SK-N-SH treated with all-trans-retinoic acid at 6 μM for 48 hours (cell line): ENCODE measurements around the gene ZNF699.

Experiments
- ATAC-seq: fragments of 200-7000 bp; cut with Tn5 transposase; 3 replicates; pipeline ENCODE4 v1.9.1; 2020; ENCODE audit warnings: mild to moderate bottlenecking, moderate library complexity
- ARNTL ChIP-seq: fragments of 450-650 bp; formaldehyde crosslinking; IDR thresholded peaks from 2 replicates; pipeline ENCODE4 v1.5.0; 2020; ENCODE audit warnings: low read depth, mild to moderate bottlenecking, moderate library complexity, borderline replicate concordance
- BACH2 ChIP-seq: fragments of 250-450 bp; sonication (Bioruptor Pico); IDR thresholded peaks from 2 replicates; pipeline ENCODE4 v1.9.0; 2021; ENCODE audit warnings: mild to moderate bottlenecking, borderline replicate concordance
- ESRRG ChIP-seq: fragments of 250-450 bp; sonication (Bioruptor Pico); IDR thresholded peaks from 2 replicates; pipeline ENCODE4 v1.6.1; 2021; ENCODE audit warnings: mild to moderate bottlenecking
- GLIS3 ChIP-seq: fragments of 250-450 bp; sonication (Bioruptor Pico); IDR thresholded peaks from 2 replicates; pipeline ENCODE4 v1.5.0; 2020; ENCODE audit warnings: mild to moderate bottlenecking, moderate library complexity
- ISL1 ChIP-seq: fragments of 250-450 bp; sonication (Bioruptor Pico); IDR thresholded peaks from 2 replicates; pipeline ENCODE4 v2.1.2; 2022; ENCODE audit warnings: mild to moderate bottlenecking, moderate library complexity
- OSR1 ChIP-seq: fragments of 250-450 bp; sonication (Bioruptor Pico); IDR thresholded peaks from 2 replicates; pipeline ENCODE4 v1.8.0; 2022; ENCODE audit warnings: moderate library complexity, mild to moderate bottlenecking, inconsistent platforms
- PPARA ChIP-seq: fragments of 250-450 bp; sonication (Bioruptor Pico); IDR thresholded peaks from 2 replicates; pipeline ENCODE4 v1.5.0; 2020; ENCODE audit warnings: mild to moderate bottlenecking, borderline replicate concordance
- RARB ChIP-seq: fragments of 250-450 bp; sonication (Bioruptor Pico); IDR thresholded peaks from 2 replicates; pipeline ENCODE4 v1.8.0; 2021; ENCODE audit warnings: mild to moderate bottlenecking, moderate library complexity
- SNAI2 ChIP-seq: fragments of 250-450 bp; sonication (Bioruptor Pico); IDR thresholded peaks from 2 replicates; pipeline ENCODE4 v1.5.0; 2020; ENCODE audit warnings: mild to moderate bottlenecking, moderate library complexity
- TCF4 ChIP-seq: fragments of 250-450 bp; sonication (Bioruptor Pico); IDR thresholded peaks from 2 replicates; pipeline ENCODE4 v1.8.0; 2021; ENCODE audit warnings: mild to moderate bottlenecking, moderate library complexity, borderline replicate concordance
- TOX ChIP-seq: fragments of 250-450 bp; sonication (Bioruptor Pico); IDR thresholded peaks from 2 replicates; pipeline ENCODE4 v1.8.0; 2021; ENCODE audit warnings: mild to moderate bottlenecking, moderate library complexity, borderline replicate concordance
- ZC3H10 ChIP-seq: fragments of 250-450 bp; sonication (Bioruptor Pico); IDR thresholded peaks from 2 replicates; pipeline ENCODE4 v1.5.1; 2021; ENCODE audit warnings: mild to moderate bottlenecking, moderate library complexity
- ZFP3 ChIP-seq: fragments of 250-450 bp; sonication (Bioruptor Pico); IDR thresholded peaks from 2 replicates; pipeline ENCODE4 v1.5.0; 2020; ENCODE audit warnings: mild to moderate bottlenecking, moderate library complexity
- ZFP30 ChIP-seq: fragments of 450-650 bp; formaldehyde crosslinking; IDR thresholded peaks from 2 replicates; pipeline ENCODE4 v1.5.0; 2022; ENCODE audit warnings: mild to moderate bottlenecking, moderate library complexity
- ZNF565 ChIP-seq: fragments of 450-650 bp; formaldehyde crosslinking; conservative IDR thresholded peaks from 2 replicates; pipeline ENCODE4 v1.5.0; 2020; ENCODE audit warnings: low read depth, mild to moderate bottlenecking, moderate library complexity
- ZNF70 ChIP-seq: fragments of 450-650 bp; formaldehyde crosslinking; IDR thresholded peaks from 2 replicates; pipeline ENCODE4 v1.5.0; 2020; ENCODE audit warnings: mild to moderate bottlenecking, moderate library complexity
- ZNF8 ChIP-seq: fragments of 450-650 bp; formaldehyde crosslinking; IDR thresholded peaks from 2 replicates; pipeline ENCODE4 v1.5.0; 2020; ENCODE audit warnings: mild to moderate bottlenecking, moderate library complexity
- TF ChIP-seq, protein P1 (sequence below): fragments of 250-450 bp; sonication (Bioruptor Pico); IDR thresholded peaks from 2 replicates; pipeline ENCODE4 v1.5.1; 2020; ENCODE audit warnings: low read depth, mild to moderate bottlenecking, moderate library complexity
- TF ChIP-seq, protein P2 (sequence below): fragments of 250-450 bp; sonication (Bioruptor Pico); IDR thresholded peaks from 2 replicates; pipeline ENCODE4 v1.8.0; 2021; ENCODE audit warnings: low read depth, mild to moderate bottlenecking, moderate library complexity, borderline replicate concordance
- TF ChIP-seq, protein P3 (sequence below): fragments of 250-450 bp; sonication (Bioruptor Pico); IDR thresholded peaks from 2 replicates; pipeline ENCODE4 v1.5.1; 2021; ENCODE audit warnings: mild to moderate bottlenecking, moderate library complexity
- TF ChIP-seq, protein P4 (sequence below): fragments of 250-450 bp; sonication (Bioruptor Pico); IDR thresholded peaks from 2 replicates; pipeline ENCODE4 v1.8.0; 2020; ENCODE audit warnings: mild to moderate bottlenecking, moderate library complexity, borderline replicate concordance

The ZNF699 gene

DNA sequence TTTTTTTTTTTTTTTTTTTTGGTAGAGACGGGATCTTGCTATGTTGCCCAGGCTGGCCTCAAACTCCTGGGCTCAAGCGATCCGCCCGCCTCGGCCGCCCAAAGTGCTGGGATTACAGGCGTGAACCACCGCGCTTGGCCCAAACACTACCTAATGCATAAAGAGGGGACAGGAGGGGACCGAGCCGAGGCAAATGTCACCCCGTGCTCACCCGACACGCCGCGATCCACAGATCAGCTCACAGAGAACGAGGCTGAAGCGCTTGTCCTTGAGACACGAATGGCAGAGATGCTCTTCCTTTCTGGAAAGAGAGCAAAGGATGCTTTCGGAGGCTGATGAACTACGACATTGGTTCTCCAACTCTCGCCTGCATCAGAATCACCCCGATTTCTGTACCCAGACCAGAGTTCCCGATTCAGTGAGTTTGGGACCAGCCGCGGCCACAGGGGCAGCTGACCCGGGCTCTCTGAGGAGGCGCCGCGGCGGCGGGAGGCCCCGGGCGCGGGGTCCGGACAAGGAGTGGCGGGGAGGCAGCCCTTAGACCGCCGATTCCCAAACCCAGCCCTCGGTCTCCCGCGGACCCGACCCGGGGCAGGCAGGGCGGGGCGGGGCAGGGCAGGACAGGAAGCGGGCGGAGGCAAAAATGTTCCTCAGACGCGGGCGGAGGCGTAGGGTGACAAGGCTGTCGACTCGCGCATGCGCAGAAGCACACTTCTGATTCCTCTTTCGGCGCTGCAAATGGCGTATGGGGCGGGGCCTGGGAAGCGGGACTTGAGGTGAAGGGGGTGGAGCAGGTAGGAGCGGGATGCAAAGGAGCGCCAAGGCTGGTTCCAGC, at the start of gene ZNF699:
Gene ZNF699 (minus strand): TSS at position 700 of the 835 bp plus-strand sequence. CDS start 4,719 bp downstream, outside the sequence.
- ATAC-seq: peak; percentile 95

DNA sequence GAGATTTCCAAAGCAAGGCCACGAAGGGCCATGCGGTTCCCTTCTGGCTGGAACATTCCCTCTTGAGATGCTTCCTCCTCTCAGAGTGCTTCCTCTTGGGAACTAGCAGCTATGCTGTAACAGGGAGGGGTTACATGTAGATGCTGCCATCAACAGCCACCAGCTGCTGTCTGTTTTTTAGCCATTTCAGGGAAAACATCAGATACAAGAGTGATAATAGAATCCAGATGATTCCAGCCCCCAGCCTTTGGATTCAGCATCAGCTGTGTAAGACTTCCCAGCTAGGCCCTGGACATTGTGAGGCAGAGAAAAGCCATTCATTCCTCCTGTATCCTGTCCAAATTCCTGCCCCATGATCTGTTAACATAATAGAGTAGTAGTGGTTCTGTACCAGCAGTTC, 45.0 kb upstream of the ZNF699 start:
- no peak for TF ChIP-seq ZNF8 (CRISPR knock-in tag)
- TF ChIP-seq ZNF565 (CRISPR knock-in tag): no peak
- TF ChIP-seq RARB (CRISPR knock-in tag): no peak
- TF ChIP-seq, protein P1, sequence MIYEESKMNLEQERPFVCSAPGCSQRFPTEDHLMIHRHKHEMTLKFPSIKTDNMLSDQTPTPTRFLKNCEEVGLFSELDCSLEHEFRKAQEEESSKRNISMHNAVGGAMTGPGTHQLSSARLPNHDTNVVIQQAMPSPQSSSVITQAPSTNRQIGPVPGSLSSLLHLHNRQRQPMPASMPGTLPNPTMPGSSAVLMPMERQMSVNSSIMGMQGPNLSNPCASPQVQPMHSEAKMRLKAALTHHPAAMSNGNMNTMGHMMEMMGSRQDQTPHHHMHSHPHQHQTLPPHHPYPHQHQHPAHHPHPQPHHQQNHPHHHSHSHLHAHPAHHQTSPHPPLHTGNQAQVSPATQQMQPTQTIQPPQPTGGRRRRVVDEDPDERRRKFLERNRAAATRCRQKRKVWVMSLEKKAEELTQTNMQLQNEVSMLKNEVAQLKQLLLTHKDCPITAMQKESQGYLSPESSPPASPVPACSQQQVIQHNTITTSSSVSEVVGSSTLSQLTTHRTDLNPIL (CRISPR knock-in tag): no peak
- TF ChIP-seq SNAI2 (CRISPR knock-in tag): no peak
- no peak for TF ChIP-seq ZFP30 (CRISPR knock-in tag)
- TF ChIP-seq GLIS3 (CRISPR knock-in tag): no peak
- TF ChIP-seq ARNTL (CRISPR knock-in tag): no peak
- TF ChIP-seq ESRRG (CRISPR knock-in tag): no peak
- no peak for TF ChIP-seq ZNF70
- no peak for TF ChIP-seq ZFP3 (CRISPR knock-in tag)
- no peak for TF ChIP-seq PPARA
- TF ChIP-seq, protein P2, sequence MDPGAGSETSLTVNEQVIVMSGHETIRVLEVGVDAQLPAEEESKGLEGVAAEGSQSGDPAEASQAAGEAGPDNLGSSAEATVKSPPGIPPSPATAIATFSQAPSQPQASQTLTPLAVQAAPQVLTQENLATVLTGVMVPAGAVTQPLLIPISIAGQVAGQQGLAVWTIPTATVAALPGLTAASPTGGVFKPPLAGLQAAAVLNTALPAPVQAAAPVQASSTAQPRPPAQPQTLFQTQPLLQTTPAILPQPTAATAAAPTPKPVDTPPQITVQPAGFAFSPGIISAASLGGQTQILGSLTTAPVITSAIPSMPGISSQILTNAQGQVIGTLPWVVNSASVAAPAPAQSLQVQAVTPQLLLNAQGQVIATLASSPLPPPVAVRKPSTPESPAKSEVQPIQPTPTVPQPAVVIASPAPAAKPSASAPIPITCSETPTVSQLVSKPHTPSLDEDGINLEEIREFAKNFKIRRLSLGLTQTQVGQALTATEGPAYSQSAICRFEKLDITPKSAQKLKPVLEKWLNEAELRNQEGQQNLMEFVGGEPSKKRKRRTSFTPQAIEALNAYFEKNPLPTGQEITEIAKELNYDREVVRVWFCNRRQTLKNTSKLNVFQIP (CRISPR knock-in tag): no peak
- TF ChIP-seq TOX (CRISPR knock-in tag): no peak
- no peak for TF ChIP-seq BACH2 (CRISPR knock-in tag)
- TF ChIP-seq, protein P3, sequence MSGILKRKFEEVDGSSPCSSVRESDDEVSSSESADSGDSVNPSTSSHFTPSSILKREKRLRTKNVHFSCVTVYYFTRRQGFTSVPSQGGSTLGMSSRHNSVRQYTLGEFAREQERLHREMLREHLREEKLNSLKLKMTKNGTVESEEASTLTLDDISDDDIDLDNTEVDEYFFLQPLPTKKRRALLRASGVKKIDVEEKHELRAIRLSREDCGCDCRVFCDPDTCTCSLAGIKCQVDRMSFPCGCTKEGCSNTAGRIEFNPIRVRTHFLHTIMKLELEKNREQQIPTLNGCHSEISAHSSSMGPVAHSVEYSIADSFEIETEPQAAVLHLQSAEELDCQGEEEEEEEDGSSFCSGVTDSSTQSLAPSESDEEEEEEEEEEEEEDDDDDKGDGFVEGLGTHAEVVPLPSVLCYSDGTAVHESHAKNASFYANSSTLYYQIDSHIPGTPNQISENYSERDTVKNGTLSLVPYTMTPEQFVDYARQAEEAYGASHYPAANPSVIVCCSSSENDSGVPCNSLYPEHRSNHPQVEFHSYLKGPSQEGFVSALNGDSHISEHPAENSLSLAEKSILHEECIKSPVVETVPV (CRISPR knock-in tag): no peak
- no peak for ATAC-seq

More for the DNA sequence above, at the start of gene ZNF699:
- TF ChIP-seq, protein P2 (CRISPR knock-in tag): no peak
- TF ChIP-seq ZFP3 (CRISPR knock-in tag): no peak
- TF ChIP-seq, protein P4, sequence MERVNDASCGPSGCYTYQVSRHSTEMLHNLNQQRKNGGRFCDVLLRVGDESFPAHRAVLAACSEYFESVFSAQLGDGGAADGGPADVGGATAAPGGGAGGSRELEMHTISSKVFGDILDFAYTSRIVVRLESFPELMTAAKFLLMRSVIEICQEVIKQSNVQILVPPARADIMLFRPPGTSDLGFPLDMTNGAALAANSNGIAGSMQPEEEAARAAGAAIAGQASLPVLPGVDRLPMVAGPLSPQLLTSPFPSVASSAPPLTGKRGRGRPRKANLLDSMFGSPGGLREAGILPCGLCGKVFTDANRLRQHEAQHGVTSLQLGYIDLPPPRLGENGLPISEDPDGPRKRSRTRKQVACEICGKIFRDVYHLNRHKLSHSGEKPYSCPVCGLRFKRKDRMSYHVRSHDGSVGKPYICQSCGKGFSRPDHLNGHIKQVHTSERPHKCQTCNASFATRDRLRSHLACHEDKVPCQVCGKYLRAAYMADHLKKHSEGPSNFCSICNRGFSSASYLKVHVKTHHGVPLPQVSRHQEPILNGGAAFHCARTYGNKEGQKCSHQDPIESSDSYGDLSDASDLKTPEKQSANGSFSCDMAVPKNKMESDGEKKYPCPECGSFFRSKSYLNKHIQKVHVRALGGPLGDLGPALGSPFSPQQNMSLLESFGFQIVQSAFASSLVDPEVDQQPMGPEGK: no peak
- no peak for TF ChIP-seq TCF4 (CRISPR knock-in tag)
- TF ChIP-seq OSR1 (CRISPR knock-in tag): no peak
- no peak for TF ChIP-seq RARB (CRISPR knock-in tag)
- no peak for TF ChIP-seq ISL1
- no peak for TF ChIP-seq PPARA
- no peak for TF ChIP-seq SNAI2 (CRISPR knock-in tag)
- no peak for TF ChIP-seq ESRRG (CRISPR knock-in tag)
- TF ChIP-seq ZNF565 (CRISPR knock-in tag): no peak
- no peak for TF ChIP-seq BACH2 (CRISPR knock-in tag)
- no peak for TF ChIP-seq ZC3H10 (CRISPR knock-in tag)
- TF ChIP-seq ZNF8 (CRISPR knock-in tag): no peak
- no peak for TF ChIP-seq TOX (CRISPR knock-in tag)
- TF ChIP-seq, protein P3 (CRISPR knock-in tag): no peak
- no peak for TF ChIP-seq ZFP30 (CRISPR knock-in tag)
- TF ChIP-seq ZNF70: no peak
- no peak for TF ChIP-seq GLIS3 (CRISPR knock-in tag)
